GM12801 (cell line): ENCODE results near the gene SLC7A6.

Source experiments
- TF ChIP-seq, protein P1 (sequence below): IDR thresholded peaks from one replicate; pipeline ENCODE4 v1.5.1; 2011; ENCODE audit warnings: control low read depth; ENCODE audit not compliant: insufficient read length; ENCODE audit errors: extremely low read depth

SLC7A6 gene

DNA sequence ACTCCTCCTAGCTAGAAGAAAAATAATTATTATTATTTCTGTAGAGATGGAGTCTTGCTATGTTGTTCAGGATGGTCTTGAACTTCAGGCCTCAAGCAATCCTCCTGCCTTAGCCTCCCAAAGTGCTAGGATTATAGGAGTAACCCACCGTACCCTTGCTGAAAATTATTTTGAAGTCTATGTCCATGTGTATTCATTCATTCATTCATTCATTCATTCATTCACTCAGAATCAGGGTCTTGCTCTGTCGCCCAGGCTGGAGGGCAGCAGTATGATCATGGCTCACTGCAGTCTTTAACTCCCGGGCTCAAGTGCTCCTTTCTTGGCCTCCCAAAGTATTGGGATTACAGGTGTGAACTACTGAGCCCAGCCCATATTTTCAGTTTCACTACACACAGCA lies 42.3 kb downstream of the SLC7A6 start:
- TF ChIP-seq, protein P1, sequence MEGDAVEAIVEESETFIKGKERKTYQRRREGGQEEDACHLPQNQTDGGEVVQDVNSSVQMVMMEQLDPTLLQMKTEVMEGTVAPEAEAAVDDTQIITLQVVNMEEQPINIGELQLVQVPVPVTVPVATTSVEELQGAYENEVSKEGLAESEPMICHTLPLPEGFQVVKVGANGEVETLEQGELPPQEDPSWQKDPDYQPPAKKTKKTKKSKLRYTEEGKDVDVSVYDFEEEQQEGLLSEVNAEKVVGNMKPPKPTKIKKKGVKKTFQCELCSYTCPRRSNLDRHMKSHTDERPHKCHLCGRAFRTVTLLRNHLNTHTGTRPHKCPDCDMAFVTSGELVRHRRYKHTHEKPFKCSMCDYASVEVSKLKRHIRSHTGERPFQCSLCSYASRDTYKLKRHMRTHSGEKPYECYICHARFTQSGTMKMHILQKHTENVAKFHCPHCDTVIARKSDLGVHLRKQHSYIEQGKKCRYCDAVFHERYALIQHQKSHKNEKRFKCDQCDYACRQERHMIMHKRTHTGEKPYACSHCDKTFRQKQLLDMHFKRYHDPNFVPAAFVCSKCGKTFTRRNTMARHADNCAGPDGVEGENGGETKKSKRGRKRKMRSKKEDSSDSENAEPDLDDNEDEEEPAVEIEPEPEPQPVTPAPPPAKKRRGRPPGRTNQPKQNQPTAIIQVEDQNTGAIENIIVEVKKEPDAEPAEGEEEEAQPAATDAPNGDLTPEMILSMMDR: no peak

- TF ChIP-seq, protein P1: no peak
These were observed 45.5 kb downstream of the SLC7A6 start for GRCh38 chr16:68309799-68310198.

DNA sequence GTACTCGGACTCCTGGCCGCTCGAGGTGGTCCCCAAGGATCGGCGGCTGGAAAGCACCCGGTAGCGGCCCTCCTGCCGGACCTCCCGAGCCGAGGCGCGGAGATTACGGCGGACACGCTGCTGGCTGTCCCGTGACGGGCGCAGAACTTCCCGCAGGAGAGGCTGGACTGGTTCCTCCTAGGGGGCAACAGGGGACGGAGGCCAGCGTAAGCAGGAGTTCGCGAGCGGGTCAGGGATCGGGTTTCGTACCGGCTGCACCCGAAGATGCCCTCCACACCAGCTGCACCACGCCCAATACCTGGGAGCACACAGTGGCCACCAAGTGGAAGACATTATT lies 46.1 kb downstream of the SLC7A6 start:
- TF ChIP-seq, protein P1: no peak

- TF ChIP-seq, protein P1: no peak
These were observed 46.6 kb downstream of the SLC7A6 start, which contains the start of the genes PRMT7 and SLC7A6OS for GRCh38 chr16:68310774-68311511. TSS of gene PRMT7 (plus strand) at chr16:68311019. CDS start at chr16:68315980, 4,961 bp downstream. TSS of gene SLC7A6OS (minus strand) at chr16:68310946. CDS start at chr16:68310926, 20 bp downstream.

GRCh38 chr16:68313116-68313515 lies 48.8 kb downstream of the SLC7A6 start:
- TF ChIP-seq, protein P1: no peak

DNA sequence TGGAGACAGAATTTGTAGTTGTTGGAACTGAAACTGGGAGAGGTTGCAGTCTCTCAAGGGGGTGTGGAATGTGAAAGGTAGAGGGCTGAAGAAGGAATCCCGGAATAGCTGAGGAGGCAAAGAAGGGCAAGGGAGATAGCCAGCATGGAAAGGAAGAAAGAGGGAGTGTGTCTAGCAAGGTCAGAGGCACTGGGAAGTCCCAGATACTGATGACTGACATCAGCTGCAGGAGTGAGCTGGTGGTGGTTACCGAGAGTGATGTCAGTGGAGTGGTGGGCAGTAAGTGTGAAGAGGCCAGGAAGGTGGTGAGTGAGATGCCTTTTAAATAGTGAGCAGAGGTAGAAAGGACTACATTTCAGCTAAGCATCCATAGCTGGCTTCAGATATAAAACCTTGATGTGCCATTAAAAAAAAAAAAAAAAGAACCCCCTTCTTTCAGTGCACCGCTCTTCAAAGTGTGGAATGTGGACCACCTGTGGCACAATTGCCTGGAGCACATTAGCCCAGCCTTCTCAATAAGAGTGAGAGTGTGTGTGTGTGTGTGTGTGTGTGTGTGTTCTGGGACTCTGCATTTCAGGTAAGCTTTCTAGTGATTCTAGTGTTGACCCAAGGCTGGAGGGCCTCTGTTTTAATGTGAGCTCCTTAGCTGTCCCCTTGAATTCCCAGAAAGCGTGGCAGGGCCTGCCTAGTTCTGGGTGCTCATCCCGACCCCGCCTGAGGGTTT lies 55.0 kb downstream of the SLC7A6 start:
- TF ChIP-seq, protein P1: no peak

GRCh38 chr16:68324336-68324735 lies 60.0 kb downstream of the SLC7A6 start:
- TF ChIP-seq, protein P1: no peak
